NCI-H1417 treated with DMSO at 0.1 percent for 48 hours (cell line): Measurements from ENCODE around the gene TTC17.
"Not testable (repeated sequence)": the region's sequence is repeated elsewhere in the genome, so short reads cannot be mapped to it uniquely, and the experiment has no call there.

ENCODE experiments used
- DNase-seq: peaks from one replicate; lab custom pipeline; 2025; lab: John Stamatoyannopoulos, UW

The TTC17 gene

GRCh38 chr11:43382614-43383013, 23.9 kb downstream of the TTC17 start:
- DNase-seq, result no peak

DNA sequence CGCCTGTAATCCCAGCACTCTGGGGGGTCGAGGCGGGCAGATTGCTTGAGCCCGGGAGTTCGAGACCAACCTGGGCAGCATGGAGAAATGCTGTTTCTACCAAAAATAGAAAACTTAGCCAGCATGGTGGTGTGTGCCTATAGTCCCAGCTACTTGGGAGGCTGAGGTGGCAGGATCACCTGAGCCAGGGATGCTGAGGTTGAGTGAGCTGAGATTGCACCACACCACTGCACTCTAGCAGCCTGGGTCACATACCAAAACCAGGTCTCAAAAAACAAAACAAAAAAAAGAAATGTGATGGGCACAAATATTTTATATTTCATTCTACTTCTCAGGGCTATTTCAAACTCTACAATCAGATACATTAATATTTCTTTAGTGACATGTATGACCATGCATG, 25.7 kb downstream of the TTC17 start:
- no peak for DNase-seq

- no peak for DNase-seq
Measured at GRCh38 chr11:43392713-43393112, 34.0 kb downstream of the TTC17 start.

DNA sequence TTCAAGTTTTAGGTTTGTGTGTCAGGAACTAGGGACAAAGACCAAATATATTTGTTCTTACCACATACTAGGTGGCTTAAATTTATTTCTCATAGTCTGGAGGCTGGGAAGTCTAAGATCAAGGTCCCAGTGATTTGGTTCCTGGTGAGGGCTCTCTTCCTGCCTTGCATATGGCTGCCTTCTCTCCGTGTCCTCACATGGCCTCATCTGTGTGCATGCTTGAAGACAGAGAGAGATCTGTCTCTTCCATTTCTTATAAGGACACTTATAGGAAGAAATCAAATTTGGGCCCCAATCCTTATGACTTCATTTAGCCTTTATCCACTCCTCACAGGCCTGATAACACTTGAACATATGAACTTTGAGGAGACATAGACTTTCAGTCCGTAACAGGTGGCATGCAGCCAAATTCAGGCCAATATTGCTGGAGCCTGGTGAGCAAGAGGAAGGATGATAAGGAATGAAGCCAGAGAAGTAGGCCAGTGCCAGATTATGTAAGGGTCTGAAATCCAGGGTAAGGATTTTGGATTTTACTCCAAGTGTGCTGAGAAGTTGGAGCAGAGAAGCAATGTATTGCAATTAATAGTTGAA, 35.1 kb downstream of the TTC17 start:
- no peak for DNase-seq

DNA sequence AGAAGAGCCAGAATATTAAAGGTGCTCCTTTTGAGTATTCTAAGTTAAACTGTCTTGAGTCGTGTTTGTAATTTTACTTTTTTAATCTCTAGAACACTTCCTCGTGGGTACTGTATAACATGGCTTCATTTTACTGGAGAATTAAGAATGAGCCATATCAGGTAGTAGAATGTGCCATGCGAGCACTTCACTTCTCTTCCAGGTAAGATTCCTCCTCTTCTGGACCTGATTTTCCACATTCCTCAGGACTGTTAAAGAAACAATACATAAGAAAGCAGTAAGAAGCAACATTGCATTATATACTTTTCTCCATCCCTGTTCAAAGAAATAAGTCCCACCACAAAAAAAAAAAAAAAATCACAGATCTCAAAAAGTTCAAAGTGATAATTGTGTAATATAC, 37.9 kb downstream of the TTC17 start:
- no peak for DNase-seq

- no peak for DNase-seq
Measured at GRCh38 chr11:43397251-43397650, 38.5 kb downstream of the TTC17 start.

DNA sequence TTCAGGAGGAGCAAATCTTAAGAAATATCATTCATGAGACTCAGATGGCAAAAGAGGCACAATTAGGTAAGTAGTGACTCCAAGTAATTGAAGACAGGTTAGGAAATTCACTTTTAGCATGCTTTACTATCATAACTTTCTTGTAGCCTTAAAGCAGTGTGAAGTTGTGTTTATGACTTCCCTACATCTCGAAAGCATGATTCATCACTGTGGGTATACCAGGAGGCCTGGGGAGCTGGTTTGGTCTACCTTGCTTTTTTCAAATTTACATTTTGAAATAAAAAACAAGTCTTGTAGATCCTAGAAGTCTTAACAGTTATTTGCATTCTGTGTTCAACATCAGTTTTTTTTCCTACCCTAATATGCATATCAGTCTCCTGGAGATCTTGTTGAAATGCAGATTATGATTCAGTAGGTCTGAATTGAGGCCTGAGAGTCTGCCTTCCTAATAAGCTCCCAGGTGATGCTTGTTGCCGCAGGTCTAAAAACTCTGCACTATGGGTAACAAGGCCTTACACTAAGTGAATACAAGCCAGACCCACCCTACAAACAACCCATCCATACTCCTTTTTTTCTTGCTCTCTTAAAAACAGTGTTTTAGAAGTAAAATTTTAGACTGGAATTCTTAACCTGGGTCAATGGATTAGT, 41.4 kb downstream of the TTC17 start:
- DNase-seq, result no peak

DNA sequence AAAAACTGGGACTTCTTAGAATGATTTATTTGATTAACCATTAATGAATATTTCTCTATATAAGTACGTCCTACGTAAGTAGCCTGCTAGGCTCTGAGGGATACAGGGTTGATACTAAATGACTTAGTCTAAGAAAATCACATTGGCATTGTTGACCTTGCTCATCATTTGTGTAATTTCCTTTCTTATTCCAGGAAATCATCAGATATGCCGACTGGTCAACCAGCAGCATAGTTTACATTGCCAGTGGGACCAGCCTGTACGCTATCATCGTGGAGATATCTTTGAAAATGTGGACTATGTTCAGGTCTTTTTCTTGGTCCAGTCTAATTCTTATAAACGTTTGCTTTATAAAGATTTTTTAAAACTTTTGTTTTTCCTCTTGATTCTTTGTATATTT, 42.5 kb downstream of the TTC17 start:
- no peak for DNase-seq

- DNase-seq, result not testable (repeated sequence)
Measured at GRCh38 chr11:43401811-43402210, 43.1 kb downstream of the TTC17 start.

DNA sequence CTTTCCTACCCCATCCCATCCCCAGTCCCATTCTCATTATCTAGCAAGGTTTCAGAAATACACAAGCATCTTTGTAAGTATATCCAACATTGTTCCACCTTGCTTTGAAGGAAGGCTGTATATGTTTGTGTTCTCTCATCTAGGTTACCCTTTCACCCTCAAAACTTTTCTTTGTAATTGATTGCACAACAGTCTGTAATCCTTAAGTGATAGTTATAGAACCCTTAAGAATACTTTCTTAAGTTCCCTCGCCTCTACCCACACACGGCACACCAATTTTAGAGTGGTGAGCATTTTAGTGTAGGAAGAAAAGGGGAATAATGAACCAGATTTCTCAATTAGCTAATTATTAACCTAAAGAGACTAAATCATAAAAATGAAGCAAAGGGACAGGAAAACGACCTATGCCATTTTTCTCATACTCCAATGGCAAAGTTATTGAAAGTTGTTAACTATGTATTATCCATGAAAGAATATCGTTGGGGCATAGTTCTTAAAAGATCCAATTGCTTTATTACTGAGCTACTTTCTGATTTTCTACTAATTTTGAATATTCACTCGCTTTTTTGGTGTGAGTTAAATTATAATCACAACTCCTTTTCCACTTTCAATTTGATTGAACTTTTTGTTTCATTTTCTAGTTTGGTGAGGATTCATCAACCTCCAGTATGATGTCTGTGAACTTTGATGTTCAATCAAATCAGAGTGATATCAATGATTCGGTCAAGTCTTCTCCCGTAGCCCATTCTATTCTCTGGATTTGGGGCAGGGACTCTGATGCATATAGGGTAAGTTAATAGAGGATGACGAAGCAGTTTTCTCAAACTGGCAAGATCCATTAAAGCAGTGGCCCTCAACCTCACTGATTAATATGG, 44.9 kb downstream of the TTC17 start:
- no peak for DNase-seq

- no peak for DNase-seq
Measured at GRCh38 chr11:43404406-43404805, 45.7 kb downstream of the TTC17 start.

GRCh38 chr11:43404836-43405479, 46.2 kb downstream of the TTC17 start:
- no peak for DNase-seq

GRCh38 chr11:43408277-43408676, 49.6 kb downstream of the TTC17 start:
- no peak for DNase-seq

DNA sequence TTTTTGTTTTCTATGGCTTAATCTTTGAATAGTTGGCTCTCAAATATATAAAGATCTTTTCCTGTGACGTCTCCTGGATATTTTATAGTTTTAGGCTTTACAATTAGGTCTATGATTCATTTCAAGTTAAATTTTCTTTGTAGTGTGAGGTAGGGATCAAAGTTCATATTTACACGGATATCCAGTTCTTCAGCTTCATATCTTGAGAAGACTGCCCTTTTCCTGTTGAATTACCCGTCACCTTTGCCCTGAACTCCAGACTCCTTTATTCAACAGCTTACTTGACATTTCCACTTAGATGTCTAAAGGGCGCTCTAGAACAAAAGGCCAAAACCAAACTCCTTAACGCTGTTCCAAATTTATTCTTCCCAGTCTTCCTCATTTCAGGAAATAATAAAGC, 51.7 kb downstream of the TTC17 start:
- DNase-seq, result no peak

DNA sequence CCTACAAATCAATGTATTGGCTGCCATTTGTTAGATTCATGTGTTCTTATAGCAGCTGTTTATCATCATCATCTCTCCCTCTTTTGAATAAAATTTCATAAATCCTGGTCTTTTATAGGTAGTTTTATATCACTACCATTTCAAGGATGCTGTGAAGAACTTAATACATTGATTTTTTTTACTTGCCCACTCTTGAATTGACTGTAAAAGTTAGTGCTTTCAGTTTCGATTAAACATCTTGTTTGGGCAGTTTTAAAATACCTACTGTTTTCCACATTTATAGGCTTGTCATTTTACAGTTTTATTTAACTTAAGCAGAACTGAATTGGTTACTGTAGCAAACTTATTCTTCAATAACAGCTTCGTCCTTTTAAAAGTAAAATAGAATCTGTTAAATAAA, 59.5 kb downstream of the TTC17 start:
- DNase-seq, result no peak

DNA sequence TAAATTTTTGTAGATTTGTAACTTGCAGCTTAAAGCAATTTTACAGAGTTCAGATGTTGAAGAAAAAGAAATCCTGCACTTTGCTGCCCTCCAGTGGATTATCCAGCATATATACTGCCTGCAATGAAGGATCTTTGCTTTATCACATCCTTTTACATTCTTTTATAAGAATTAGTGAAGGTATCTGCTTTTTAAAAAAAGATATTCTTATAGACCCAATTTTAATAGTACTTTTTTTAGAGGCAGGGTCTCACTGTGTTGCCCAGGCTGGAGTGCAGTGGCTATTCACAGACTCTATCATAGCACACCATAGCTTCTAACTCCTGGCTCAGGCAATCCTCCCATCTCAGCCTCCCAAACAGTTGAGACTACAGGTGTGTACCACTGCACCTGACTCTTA, 60.7 kb downstream of the TTC17 start:
- DNase-seq, result no peak

- DNase-seq, result no peak
Measured at GRCh38 chr11:43427971-43428370, 69.3 kb downstream of the TTC17 start.

- DNase-seq, result not testable (repeated sequence)
Measured at GRCh38 chr11:43430916-43431315, 72.2 kb downstream of the TTC17 start.

DNA sequence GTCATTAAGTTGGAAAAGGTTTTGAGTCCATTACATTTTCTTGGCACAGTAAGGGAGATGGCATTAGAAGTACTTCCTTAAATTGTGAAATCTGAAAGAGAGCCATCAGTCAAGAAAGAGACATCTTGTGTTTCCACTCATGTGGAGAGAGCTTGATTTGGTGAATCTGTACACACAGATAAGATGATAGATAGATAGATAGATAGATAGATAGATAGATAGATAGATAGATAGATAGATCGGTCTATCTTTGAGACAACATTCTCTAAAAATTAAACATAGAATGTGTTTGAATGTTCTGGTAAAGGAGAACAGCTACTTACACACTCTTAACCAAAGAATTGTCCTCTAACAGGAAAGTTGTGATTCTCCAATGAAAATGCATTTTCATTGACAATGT, 76.2 kb downstream of the TTC17 start:
- no peak for DNase-seq

DNA sequence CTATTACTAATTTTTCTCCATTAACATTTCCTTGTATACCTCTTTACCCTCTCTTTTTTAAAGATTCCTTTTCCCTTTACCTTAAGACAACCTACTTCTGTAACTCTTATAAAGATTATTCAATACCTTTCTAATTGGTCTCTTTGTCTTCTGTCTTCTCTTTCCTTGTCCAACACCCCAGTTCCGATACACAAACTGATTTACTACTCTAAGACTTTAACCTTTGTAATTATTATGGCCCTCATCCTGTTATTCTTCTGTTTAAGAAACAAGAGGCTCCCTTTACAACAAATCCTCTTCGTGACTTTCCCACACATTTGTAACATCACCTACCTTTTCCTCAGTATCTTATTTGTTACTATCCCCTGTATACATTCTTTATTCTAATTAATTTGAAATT, 81.8 kb downstream of the TTC17 start:
- no peak for DNase-seq

- DNase-seq, result no peak
Measured at GRCh38 chr11:43443811-43444210, 85.1 kb downstream of the TTC17 start.

- no peak for DNase-seq
Measured at GRCh38 chr11:43447151-43447550, 88.4 kb downstream of the TTC17 start.

GRCh38 chr11:43458486-43458885, 99.8 kb downstream of the TTC17 start:
- no peak for DNase-seq
